Nephron (organoid): Measurements from ENCODE around the gene OPRL1.
A peak's percentile ranks its signal among the peaks of the same experiment; 100 is the strongest.

Experiments
- H3K27ac Mint-ChIP-seq, 3 experiments: 2 replicates each; pipeline ENCODE4 v1.8.0; 2020; ENCODE audit warnings: mixed read lengths in 3 of 3, mild to moderate bottlenecking in 2 of 3, moderate library complexity in 1 of 3
- H3K27me3 Mint-ChIP-seq: 2 replicates; pipeline ENCODE4 v1.8.0; 2021; ENCODE audit warnings: low read depth, mild to moderate bottlenecking, moderate library complexity, mixed read lengths
- H3K36me3 Mint-ChIP-seq: 2 replicates; pipeline ENCODE4 v1.8.0; 2020; ENCODE audit warnings: low read depth, mixed read lengths
- H3K4me1 Mint-ChIP-seq: 2 replicates; pipeline ENCODE4 v1.8.0; 2020; ENCODE audit warnings: mixed read lengths
- H3K4me3 Mint-ChIP-seq, 3 experiments: 2 replicates each; pipeline ENCODE4 v1.8.0; 2020; ENCODE audit warnings: mild to moderate bottlenecking in 3 of 3, mixed read lengths in 3 of 3, moderate library complexity in 2 of 3
- H3K9me3 Mint-ChIP-seq: 2 replicates; pipeline ENCODE4 v1.8.0; 2020; ENCODE audit warnings: mixed read lengths
- TF ChIP-seq, protein P1 (sequence below), 3 experiments: fragments of 200-600 bp; sonication (generic); IDR thresholded peaks; one replicate each; pipeline ENCODE4 v1.5.0; 2021; ENCODE audit warnings: antibody characterized with exemption in 3 of 3; ENCODE audit not compliant: unreplicated experiment in 3 of 3

The OPRL1 gene

DNA sequence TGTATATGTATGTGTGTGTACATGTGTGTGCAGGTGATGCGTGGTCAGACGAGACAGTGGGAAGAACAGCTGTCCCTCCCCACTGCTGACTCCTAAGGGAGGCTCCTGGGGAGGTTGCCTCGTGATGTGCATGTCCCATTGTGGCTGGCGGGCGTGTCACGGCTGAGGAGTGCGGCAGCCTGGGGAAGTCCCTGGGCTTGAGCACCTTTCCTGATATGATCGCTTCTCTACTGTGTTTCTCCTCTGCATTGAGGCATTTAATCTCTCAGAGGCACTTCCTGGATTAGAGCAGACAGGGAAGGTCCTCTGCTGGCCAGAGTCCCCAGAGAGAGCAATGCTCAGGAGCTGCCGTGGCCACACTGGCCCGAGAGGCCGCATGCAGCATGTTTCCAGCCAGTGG, 16.0 kb downstream of the OPRL1 start:
- TF ChIP-seq, protein P1, sequence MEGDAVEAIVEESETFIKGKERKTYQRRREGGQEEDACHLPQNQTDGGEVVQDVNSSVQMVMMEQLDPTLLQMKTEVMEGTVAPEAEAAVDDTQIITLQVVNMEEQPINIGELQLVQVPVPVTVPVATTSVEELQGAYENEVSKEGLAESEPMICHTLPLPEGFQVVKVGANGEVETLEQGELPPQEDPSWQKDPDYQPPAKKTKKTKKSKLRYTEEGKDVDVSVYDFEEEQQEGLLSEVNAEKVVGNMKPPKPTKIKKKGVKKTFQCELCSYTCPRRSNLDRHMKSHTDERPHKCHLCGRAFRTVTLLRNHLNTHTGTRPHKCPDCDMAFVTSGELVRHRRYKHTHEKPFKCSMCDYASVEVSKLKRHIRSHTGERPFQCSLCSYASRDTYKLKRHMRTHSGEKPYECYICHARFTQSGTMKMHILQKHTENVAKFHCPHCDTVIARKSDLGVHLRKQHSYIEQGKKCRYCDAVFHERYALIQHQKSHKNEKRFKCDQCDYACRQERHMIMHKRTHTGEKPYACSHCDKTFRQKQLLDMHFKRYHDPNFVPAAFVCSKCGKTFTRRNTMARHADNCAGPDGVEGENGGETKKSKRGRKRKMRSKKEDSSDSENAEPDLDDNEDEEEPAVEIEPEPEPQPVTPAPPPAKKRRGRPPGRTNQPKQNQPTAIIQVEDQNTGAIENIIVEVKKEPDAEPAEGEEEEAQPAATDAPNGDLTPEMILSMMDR (IDR thresholded peaks at IDR 0.05; ENCODE audit: unreplicated experiment in 3 of 3) = no peak
- Mint-ChIP-seq H3K27me3 (peaks cover 37% of the 10 kb centered on the region), H3K9me3 (peaks cover 3% of the 10 kb centered on the region), H3K4me3 (no peak overlapping the region), H3K27ac (no peak overlapping the region), H3K4me1 (no peaks in the 10 kb centered on the region), H3K36me3 (peaks cover 5% of the 10 kb centered on the region)

DNA sequence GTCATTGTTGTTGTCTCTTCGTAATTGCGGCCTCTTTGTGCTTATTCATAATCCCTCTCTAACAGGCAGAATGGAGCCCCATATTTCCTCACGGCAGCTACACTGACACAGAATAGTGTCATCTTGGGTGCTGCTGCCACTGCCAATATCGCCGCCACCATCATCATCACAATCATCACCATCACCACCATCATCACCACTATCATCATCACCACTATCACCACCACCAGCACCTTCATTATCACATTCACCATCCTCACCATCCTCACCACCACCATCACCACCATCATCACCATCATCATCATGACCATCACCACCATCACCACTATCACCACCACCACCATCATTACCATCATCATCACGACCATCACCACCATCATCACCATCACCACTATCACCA, 16.7 kb downstream of the OPRL1 start:
- Mint-ChIP-seq H3K9me3 (peaks cover 3% of the 10 kb centered on the region), H3K27me3 (peaks cover 41% of the 10 kb centered on the region), H3K4me1 (no peaks in the 10 kb centered on the region), H3K36me3 (peaks cover 5% of the 10 kb centered on the region), H3K4me3 (peak overlapping the region in 1 of 3 experiments; percentile 0), H3K27ac (no peak overlapping the region)
- TF ChIP-seq, protein P1 (IDR thresholded peaks at IDR 0.05; ENCODE audit: unreplicated experiment in 3 of 3) = no peak

GRCh38 chr20:64098471-64099013, 18.7 kb downstream of the OPRL1 start:
- Mint-ChIP-seq H3K27me3 (peaks cover 48% of the 10 kb centered on the region), H3K4me3 (no peak overlapping the region), H3K4me1 (no peaks in the 10 kb centered on the region), H3K36me3 (peaks cover 5% of the 10 kb centered on the region), H3K27ac (no peak overlapping the region), H3K9me3 (peaks cover 3% of the 10 kb centered on the region)
- TF ChIP-seq, protein P1 (IDR thresholded peaks at IDR 0.05; ENCODE audit: unreplicated experiment in 3 of 3) = no peak

DNA sequence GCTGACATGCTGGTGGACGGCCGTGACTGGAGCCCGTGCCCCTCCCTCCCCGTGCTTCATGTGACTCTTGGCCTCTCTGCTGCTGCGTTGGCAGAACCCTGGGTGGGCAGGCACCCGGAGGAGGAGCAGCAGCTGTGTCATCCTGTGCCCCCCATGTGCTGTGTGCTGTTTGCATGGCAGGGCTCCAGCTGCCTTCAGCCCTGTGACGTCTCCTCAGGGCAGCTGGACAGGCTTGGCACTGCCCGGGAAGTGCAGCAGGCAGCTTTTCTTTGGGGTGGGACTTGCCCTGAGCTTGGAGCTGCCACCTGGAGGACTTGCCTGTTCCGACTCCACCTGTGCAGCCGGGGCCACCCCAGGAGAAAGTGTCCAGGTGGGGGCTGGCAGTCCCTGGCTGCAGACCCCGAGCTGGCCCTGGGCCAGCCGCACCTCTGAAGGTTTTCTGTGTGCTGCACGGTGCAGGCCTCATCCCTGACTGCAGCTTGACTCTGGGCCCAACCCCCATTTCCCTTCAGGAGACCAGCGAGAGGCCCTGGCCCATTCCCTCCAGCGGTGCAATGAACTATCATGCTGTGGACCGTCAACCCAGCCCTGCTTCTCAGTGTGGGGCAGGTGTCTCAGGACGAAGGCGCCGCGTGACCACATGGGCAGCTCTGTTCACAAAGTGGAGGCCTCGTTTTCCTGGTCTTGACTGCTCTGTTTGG, 19.4 kb downstream of the OPRL1 start:
- H3K4me3 Mint-ChIP-seq = no peak overlapping the region
- H3K27ac Mint-ChIP-seq = no peak overlapping the region
- H3K9me3 Mint-ChIP-seq = peaks cover 3% of the 10 kb centered on the region
- TF ChIP-seq, protein P1 (IDR thresholded peaks at IDR 0.05; ENCODE audit: unreplicated experiment in 3 of 3) = no peak
- H3K4me1 Mint-ChIP-seq = no peaks in the 10 kb centered on the region
- peaks cover 55% of the 10 kb centered on the region for H3K27me3 Mint-ChIP-seq
- H3K36me3 Mint-ChIP-seq = peaks cover 5% of the 10 kb centered on the region

GRCh38 chr20:64099880-64100565, 20.1 kb downstream of the OPRL1 start:
- Mint-ChIP-seq H3K27me3 (peaks cover 56% of the 10 kb centered on the region), H3K27ac (no peak overlapping the region), H3K36me3 (peaks cover 5% of the 10 kb centered on the region), H3K4me1 (no peaks in the 10 kb centered on the region), H3K9me3 (peaks cover 3% of the 10 kb centered on the region), H3K4me3 (no peak overlapping the region)
- TF ChIP-seq, protein P1 (IDR thresholded peaks at IDR 0.05; ENCODE audit: unreplicated experiment in 3 of 3) = no peak
